Prostate gland (tissue), 2 donors: Measurements from ENCODE around the gene ROR1. TPM values are rescaled to one million over a fixed set of nuclear protein-coding genes. Genes with fewer than 3 reads are reported as not detected.
"Not testable (repeated sequence)": the region's sequence is repeated elsewhere in the genome, so short reads cannot be mapped to it uniquely, and the experiment has no call there.

Source experiments
- DNase-seq: peaks from one replicate; pipeline ENCODE4 v3.0.0-alpha.2; 2019; ENCODE audit warnings: low spot score
- H3K27ac ChIP-seq, 2 donors: fragments of 200-600 bp; sonication (generic); 2 replicates each; pipeline ENCODE4 v1.5.1; 2017 to 2019
- H3K27me3 ChIP-seq: fragments of 200-600 bp; sonication (generic); replicated peaks from 2 replicates; pipeline ENCODE4 v1.5.1; 2019; ENCODE audit not compliant: insufficient read depth
- H3K36me3 ChIP-seq, 2 donors: fragments of 200-600 bp; sonication (generic); 1 replicate in 1 of 2; 2 replicates in 1 of 2; pipeline versions ENCODE4 v1.5.1 to v1.8.1; 2017 to 2019
- H3K4me1 ChIP-seq: fragments of 200-600 bp; sonication (generic); replicated peaks from 2 replicates; pipeline ENCODE4 v1.5.1; 2019
- H3K4me3 ChIP-seq, 2 donors: fragments of 200-600 bp; sonication (generic); 2 replicates each; pipeline ENCODE4 v1.5.1; 2017 to 2019
- H3K9me3 ChIP-seq: fragments of 200-600 bp; sonication (generic); 2 replicates; pipeline ENCODE4 v1.5.1; 2017
- POLR2A ChIP-seq: fragments of 450-650 bp; IDR thresholded peaks from one replicate; pipeline ENCODE4 v1.6.1; 2016; ENCODE audit warnings: antibody characterized with exemption, mild to moderate bottlenecking
- POLR2AphosphoS5 ChIP-seq: sonication (generic); formaldehyde crosslinking; IDR thresholded peaks from one replicate; pipeline ENCODE4 v1.6.1; 2017; ENCODE audit warnings: antibody characterized with exemption
- WGBS: methylation state at CpG from one replicate; pipeline ENCODE4 v1.1.5; 2018; 5-methylcytosine and 5-hydroxymethylcytosine counted together
- intact Hi-C: fragments of 100-400 bp; cut with DNase I; formaldehyde crosslinking; loops from one replicate; pipeline ENCODE4 v1.14.2; 2022
- total RNA-seq, 2 donors: library from RNA; depleted of rRNA; stranded (reverse); fragments of >200 nt; gene quantifications; one replicate each; pipeline ENCODE4 v1.1.0, GENCODE V29; 2016
- TF ChIP-seq, protein P1 (sequence below), 4 experiments: fragments of 200-600 bp in 2 of 4; fragments of 450-650 bp in 2 of 4; sonication (generic) in 2 of 4; IDR thresholded peaks; 1 replicate in 3 of 4; 2 replicates in 1 of 4; pipeline ENCODE4 v1.5.1; 2016 to 2019; ENCODE audit warnings: antibody characterized with exemption in 4 of 4, mild to moderate bottlenecking in 2 of 4, moderate library complexity in 2 of 4

Gene ROR1
- total RNA-seq, 2 donors from 2014 or later = 7.3 to 11.1 TPM

DNA sequence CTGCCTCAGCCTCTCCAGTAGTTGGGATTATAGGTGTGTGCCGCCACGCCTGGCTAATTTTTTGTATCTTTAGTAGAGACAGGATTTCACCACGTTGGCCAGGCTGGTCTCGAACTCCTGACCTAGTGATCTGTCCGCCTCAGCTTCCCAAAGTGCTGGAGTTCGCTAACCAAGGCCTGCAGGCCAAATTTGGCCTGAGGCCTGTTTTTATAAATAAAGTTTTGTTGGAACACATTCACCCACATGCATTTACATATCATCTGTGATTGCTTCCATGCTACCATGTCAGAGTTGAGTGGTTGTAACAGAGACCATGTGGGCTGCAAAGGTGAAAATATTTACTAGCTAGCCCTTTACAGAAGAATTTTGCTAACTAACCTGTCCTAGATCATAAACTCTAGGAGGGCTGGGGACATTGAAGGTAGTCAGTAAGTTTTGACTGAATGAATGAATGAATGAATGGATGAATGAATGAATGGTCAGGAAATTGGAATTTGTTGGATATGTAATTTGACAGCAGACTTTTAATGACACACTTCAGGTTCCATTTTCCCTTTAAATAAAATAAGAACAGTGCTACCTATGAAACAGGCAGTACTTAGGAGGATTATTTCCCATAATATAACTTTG, 38.4 kb downstream of the ROR1 start:
- Histone ChIP-seq H3K9me3 (no peaks in the 10 kb centered on the region), H3K27me3 (no peaks in the 10 kb centered on the region), H3K36me3 (no peaks in the 10 kb centered on the region), H3K4me1 (no peaks in the 10 kb centered on the region), H3K27ac (no peak overlapping the region), H3K4me3 (no peak overlapping the region)
- 90% methylated on average over 6 of the region's 6 CpGs for WGBS
- intact Hi-C loops = no loop called here
- TF ChIP-seq, protein P1, sequence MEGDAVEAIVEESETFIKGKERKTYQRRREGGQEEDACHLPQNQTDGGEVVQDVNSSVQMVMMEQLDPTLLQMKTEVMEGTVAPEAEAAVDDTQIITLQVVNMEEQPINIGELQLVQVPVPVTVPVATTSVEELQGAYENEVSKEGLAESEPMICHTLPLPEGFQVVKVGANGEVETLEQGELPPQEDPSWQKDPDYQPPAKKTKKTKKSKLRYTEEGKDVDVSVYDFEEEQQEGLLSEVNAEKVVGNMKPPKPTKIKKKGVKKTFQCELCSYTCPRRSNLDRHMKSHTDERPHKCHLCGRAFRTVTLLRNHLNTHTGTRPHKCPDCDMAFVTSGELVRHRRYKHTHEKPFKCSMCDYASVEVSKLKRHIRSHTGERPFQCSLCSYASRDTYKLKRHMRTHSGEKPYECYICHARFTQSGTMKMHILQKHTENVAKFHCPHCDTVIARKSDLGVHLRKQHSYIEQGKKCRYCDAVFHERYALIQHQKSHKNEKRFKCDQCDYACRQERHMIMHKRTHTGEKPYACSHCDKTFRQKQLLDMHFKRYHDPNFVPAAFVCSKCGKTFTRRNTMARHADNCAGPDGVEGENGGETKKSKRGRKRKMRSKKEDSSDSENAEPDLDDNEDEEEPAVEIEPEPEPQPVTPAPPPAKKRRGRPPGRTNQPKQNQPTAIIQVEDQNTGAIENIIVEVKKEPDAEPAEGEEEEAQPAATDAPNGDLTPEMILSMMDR (IDR thresholded peaks at IDR 0.05) = no peak
- TF ChIP-seq POLR2A (no peak), POLR2AphosphoS5 (no peak)
- no peak for DNase-seq

DNA sequence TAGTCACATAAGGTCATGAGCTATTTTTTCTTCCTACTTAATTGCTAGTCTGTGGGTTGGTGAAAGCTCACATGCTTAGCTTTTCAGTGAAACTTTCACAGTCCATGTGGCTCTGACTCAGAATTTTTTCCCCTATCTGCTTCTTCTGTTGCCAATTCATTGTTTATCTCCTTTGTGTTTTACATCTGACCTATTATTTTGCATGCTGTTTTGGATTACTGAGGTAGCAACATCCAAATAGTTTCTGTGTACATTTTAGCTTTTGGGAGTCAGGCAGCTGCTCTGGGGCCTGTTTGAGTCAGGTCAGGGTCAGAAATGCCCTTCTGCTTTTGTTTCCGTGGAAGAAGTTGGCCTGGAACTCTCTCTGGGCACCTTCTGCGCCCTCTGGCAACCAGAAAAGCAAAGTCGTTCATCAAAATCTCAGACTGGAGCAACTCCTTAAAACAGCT, 40.0 kb downstream of the ROR1 start:
- Histone ChIP-seq H3K27ac (no peak overlapping the region), H3K36me3 (no peaks in the 10 kb centered on the region), H3K27me3 (no peaks in the 10 kb centered on the region), H3K9me3 (no peaks in the 10 kb centered on the region), H3K4me3 (no peak overlapping the region), H3K4me1 (no peaks in the 10 kb centered on the region)
- WGBS = 21% methylated on average over 3 of the region's 3 CpGs
- TF ChIP-seq POLR2AphosphoS5 (no peak), POLR2A (no peak)
- TF ChIP-seq, protein P1 (IDR thresholded peaks at IDR 0.05) = no peak
- DNase-seq = no peak
- intact Hi-C loops = no loop called here

DNA sequence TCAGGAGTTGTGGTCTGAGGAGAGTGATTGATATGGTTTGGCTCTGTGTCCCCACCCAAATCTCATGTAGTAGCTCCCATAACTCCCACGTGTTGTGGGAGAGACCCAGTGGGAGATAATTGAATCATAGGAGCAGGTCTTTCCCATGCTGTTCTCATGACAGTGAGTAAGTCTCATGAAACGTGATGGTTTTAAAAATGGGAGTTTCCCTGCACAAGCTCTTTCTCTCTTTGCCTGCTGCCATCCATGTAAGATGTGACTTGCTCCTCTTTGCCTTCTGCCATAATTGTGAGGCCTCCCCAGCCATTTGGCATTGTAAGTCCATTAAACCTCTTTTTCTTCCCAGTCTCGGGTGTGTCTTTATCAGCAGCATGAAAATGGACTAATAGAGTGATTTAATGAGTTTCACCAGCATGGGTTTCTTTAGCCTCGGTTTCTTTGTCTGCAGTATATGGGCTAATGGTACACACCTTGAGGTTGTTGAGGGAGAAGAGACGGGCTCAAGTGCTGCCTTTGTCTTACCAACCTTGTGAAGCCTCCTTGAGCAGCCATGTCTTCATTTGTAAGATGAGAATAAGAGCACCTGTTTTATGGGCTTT, 42.5 kb downstream of the ROR1 start:
- H3K9me3 ChIP-seq, H3K4me3 ChIP-seq, H3K27me3 ChIP-seq, DNase-seq, intact Hi-C loops, H3K27ac ChIP-seq, H3K4me1 ChIP-seq, H3K36me3 ChIP-seq: not testable (repeated sequence)
- 96% methylated on average over 5 of the region's 5 CpGs for WGBS

DNA sequence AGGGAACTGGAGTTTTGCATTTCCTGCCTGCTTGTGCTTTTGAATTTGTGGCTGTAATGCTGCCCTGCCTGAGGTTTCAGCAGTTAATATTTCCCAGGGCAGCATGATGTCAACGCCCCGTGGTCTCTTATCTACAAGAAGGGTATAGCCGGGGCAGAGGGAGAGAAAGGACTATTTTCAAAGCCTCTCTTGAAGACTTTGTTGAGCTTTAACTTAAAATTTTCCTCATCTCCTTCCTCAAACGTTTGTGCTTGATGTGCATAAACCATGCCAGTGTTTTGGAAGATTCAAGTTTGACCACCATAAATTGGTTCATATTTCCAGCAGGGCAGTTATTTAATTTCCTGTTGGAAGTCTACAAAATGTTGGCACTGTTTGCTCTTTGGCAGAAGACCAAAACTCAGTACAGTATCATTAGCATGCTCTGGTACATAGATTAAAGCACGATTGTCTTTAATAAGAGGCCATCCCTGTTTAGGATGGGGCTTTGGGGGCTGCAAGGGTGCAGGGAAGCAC, 43.4 kb downstream of the ROR1 start:
- H3K9me3 ChIP-seq = no peaks in the 10 kb centered on the region
- no peaks in the 10 kb centered on the region for H3K36me3 ChIP-seq
- H3K4me1 ChIP-seq = no peaks in the 10 kb centered on the region
- no peak overlapping the region for H3K27ac ChIP-seq
- TF ChIP-seq POLR2A (no peak), POLR2AphosphoS5 (no peak)
- TF ChIP-seq, protein P1 (IDR thresholded peaks at IDR 0.05) = no peak
- no peaks in the 10 kb centered on the region for H3K27me3 ChIP-seq
- intact Hi-C loops = no loop called here
- no peak overlapping the region for H3K4me3 ChIP-seq
- DNase-seq = no peak
- WGBS = 23% methylated on average over 5 of the region's 5 CpGs

DNA sequence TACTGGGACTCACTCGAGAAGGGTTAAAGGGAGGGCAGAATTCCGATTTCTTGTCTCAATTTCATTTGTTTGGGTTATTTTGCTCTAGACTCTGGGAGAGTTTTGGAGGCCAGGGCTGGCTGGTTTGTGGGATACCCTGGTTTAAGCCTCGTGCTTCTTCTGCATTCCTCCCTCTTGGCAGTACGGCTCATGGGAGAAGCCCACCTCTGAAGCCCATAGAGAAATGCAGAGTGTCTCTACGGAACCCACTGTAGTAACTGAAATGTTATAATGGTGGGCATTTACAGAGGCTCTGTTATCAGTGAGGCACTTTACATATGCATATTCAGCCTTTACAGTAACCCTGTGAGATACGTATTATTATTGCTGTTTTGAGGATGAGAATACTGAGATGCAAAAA, 43.9 kb downstream of the ROR1 start:
- WGBS = 64% methylated on average over 6 of the region's 6 CpGs
- intact Hi-C loops = no loop called here
- no peaks in the 10 kb centered on the region for H3K36me3 ChIP-seq
- H3K9me3 ChIP-seq = no peaks in the 10 kb centered on the region
- H3K27me3 ChIP-seq = no peaks in the 10 kb centered on the region
- no peak overlapping the region for H3K27ac ChIP-seq
- H3K4me1 ChIP-seq = no peaks in the 10 kb centered on the region
- no peak for DNase-seq
- TF ChIP-seq POLR2A (no peak), POLR2AphosphoS5 (no peak)
- TF ChIP-seq, protein P1 (IDR thresholded peaks at IDR 0.05) = no peak
- H3K4me3 ChIP-seq = no peak overlapping the region
